ENCODE data around the gene BIN1. TPM values are rescaled to one million over a fixed set of nuclear protein-coding genes. Genes with fewer than 3 reads are reported as not detected.

The BIN1 gene, protein sequence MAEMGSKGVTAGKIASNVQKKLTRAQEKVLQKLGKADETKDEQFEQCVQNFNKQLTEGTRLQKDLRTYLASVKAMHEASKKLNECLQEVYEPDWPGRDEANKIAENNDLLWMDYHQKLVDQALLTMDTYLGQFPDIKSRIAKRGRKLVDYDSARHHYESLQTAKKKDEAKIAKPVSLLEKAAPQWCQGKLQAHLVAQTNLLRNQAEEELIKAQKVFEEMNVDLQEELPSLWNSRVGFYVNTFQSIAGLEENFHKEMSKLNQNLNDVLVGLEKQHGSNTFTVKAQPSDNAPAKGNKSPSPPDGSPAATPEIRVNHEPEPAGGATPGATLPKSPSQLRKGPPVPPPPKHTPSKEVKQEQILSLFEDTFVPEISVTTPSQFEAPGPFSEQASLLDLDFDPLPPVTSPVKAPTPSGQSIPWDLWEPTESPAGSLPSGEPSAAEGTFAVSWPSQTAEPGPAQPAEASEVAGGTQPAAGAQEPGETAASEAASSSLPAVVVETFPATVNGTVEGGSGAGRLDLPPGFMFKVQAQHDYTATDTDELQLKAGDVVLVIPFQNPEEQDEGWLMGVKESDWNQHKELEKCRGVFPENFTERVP
- 19.1 and 26.1 TPM in 2 replicates for total RNA-seq

DNA sequence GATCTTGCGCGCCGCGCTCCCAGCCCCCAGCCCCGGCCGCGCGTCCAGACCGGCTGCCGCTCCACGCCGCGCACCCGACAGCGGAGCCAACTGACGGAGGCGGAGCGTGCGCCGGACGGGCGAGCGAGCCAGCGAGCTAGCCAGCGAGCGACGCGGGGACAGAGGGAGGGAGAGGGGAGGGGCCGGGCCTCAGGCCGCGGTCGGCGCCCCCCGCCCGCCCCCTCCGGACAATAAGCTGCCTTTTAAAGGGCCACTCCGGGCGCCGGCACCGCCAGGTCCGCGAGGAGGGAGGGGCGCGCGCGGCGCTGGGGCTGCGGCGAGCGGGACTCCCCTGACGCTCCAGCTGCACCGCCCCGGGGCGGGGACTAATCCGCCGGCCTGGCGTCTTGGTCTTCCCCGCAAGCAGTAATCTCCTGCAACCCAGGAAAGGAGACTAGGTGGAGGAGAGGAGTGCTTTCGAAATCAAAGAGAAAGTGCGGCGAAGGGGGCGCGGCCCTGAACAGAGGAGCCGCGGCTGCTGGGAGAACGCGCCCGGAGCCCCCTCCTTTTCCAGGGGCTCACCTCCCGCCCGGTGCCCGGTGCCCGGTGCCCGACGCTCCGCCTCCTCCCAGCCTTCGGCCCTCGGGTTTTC is at the start of gene BIN1:
BIN1 (minus strand) TSS at position 164 of the 631 bp plus-strand sequence. CDS start 211 bp downstream, outside the sequence.

Other genes starting within 250 kb of the BIN1 start
- not detected in 2 replicates for gene TEX51, start 208.3 kb downstream of the BIN1 start, total RNA-seq
- 3.4 and 4.9 TPM in 2 replicates for gene CYP27C1, start 113.1 kb upstream of the BIN1 start, total RNA-seq
- gene ERCC3, start 187.0 kb upstream of the BIN1 start, total RNA-seq = 15.5 and 24.3 TPM in 2 replicates